HL-60/S4 (cell line): ENCODE data around the gene SEMA7A.
"Not testable (repeated sequence)": the region's sequence is repeated elsewhere in the genome, so short reads cannot be mapped to it uniquely, and the experiment has no call there.

ENCODE experiments used
- in situ Hi-C: fragments of 300-500 bp; cut with MboI; formaldehyde crosslinking; loops from 2 replicates; pipeline ENCODE4 v1.14.3; 2022; ENCODE audit warnings: low sequenced_read_pairs

SEMA7A gene

GRCh38 chr15:74378848-74379247, 54.9 kb downstream of the SEMA7A start:
- in situ Hi-C loops = loop anchor here (10.0 to 25.0 kb wide), 2 partner anchors 386 to 583 kb away; partner anchors contain the start of gene RPP25

DNA sequence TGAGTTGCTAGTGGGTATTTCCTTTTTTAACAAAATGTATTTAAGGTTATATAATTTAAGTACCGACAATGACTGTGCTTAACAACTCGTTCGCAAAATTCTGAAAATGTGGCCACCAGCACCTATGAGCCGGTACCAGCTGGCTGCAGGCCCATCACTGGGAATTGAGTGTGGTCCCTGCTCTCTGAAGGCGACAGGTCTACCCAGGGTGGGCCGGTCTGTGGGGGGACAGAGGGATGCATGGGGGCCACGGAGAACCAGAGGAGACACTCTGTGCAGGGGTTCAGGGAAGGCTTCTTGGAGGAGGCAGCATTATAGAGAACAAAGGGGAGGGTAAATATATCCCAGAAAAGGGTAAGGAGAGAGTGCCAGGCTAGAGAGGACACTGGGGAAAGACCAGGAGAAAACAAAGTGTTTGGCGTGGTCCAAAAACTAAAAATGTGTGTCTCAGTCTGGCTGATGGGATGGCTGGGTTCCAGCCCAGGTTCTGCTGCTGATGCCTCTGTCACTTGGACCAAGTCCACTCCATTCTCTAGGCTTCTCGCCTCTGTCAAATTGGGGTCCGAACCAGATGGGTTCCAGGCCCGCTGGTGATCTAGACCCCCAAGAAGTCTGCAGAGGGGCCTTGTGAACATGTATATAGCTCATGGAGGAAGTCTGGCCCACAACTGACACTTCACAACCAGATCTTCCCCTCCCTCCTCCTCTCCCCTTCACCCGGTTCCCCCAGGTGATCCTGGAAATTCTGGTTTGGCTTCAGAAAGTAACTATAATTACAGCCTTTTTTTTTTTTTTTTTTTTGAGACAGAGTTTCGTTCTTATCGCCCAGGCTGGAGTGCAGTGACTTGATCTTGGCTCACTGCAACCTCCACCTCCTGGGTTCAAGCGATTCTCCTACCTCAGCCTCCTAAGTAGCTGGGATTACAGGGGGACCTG, 55.7 kb downstream of the SEMA7A start:
- in situ Hi-C loops = loop anchor here (10.0 to 25.0 kb wide), 2 partner anchors 387 to 584 kb away; partner anchors contain the start of gene RPP25

DNA sequence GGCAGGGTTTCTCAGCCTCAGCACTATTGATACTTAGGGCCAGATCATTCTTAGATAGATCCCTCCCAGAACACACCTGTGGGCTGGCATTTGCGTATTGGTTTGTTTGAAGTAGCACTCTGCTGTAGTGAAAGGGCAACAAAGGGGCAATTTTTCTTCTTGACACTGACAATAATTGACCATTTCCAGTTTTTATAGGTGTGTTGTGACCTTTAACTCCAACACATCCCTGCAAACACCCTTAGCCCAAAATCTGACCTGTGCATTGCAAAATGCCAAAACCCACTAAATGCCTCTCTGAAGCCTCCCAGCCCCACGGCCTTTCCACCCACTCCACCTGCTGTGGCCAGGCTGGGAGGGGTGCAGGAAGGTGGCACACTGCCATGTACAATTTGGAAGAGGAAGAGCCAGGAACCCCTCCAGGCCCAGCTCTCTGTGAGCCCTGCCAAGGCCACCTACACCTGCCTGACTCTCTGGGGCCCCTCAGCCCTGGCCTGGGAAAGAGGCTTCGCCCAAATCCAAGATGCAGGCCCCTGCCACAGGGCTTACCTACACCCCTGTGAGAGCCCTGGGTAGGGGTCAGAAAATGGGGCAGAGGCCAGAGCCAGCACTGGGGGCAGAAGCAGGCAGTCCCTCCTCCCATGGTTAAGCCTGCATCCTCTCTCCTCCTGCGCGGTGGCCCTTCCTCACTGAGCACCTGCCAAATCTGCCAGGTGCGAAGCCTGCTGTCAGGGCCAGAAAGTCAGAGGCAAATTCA, 56.8 kb downstream of the SEMA7A start:
- in situ Hi-C loops = loop anchor here (10.0 to 25.0 kb wide), 2 partner anchors 388 to 585 kb away; partner anchors contain the start of gene RPP25

- in situ Hi-C loops = loop anchor here (10.0 to 25.0 kb wide), 2 partner anchors 389 to 586 kb away; partner anchors contain the start of gene RPP25
These were observed 57.5 kb downstream of the SEMA7A start for GRCh38 chr15:74376226-74376625.

- in situ Hi-C loops = loop anchor here (10.0 to 25.0 kb wide), 2 partner anchors 390 to 587 kb away; partner anchors contain the start of gene RPP25
These were observed 58.5 kb downstream of the SEMA7A start for GRCh38 chr15:74375303-74375693.

DNA sequence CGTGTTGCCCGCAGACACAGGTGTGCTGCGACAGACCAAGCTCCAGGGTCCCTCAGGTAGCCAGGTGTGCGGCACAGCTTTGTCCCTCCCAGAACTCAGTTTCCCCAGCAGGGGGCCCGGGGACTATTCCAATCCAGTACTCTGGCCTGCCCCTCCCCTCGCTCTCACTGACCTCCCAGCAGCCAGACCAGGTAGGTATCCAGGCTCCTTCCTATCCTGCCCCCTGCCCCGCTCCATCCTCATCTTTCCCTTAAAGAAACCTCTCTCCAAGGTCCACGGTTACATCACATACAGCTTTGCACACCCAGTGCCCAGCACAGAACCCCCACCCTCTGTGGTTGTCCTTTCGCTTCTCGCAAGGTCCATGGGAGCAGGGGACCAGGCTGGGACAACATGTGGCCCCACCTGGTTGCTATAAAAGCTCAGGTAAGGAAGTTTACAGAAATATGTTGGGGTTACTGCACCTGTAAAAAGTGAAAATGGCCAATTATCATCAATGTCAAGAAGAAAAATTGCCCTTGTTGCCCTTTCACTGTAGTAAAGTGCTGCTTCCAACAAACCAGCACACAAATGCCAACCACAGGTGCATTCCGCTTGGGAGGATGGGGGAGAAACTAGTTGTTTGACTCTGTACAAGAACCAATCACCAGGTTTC, 59.0 kb downstream of the SEMA7A start:
- in situ Hi-C loops = loop anchor here (10.0 to 25.0 kb wide), 2 partner anchors 390 to 588 kb away; partner anchors contain the start of gene RPP25

DNA sequence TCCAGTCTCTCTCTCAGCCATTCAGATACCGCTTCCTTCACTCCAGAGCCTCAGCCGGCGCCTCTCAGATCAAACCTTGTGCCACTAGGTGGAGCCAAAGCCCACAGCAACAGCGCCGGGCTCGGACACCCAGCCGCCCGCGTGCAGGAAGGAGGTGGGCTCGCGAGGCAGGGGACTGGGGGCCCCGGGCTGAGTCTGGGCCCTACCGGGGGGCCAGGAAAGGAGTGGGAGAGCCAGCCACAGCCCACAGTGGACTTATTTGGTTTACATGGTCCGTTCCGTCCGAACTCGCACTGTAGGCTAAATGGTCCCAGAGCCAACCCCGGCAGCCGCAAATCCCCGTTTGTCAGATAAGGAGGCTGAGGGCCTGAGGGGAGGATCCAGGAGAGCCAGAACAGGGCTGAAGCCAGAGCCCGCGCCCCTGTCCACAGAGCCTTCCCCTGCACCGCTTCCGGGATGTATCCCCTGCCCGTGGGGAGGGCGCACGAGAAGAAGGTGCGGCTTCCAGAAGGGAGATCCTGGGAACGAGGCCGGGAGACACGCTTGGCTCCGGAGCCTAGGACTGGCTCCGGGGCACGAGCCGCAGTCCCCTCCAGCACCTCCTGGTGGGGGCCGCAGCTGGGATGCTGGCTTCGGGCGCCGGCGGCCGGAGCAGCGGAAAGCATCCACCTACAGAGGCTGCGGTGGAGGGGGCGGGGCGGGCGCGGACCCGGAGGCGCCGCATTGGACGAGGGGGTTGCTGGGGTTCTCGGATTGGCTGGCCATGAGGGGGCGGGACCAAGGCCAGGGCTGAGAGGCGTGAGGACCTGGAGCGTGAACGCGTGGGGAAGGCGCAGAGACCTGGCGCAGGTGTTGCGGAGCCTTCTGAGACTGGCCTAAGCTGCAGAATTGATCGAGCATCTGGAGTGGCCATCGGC, 59.8 kb downstream of the SEMA7A start:
- in situ Hi-C loops = loop anchor here (10.0 kb wide), 1 partner anchor 391 kb away; no protein-coding TSS in a partner anchor

- in situ Hi-C loops = loop anchor here (10.0 kb wide), 1 partner anchor 392 kb away; no protein-coding TSS in a partner anchor
These were observed 60.6 kb downstream of the SEMA7A start for GRCh38 chr15:74373056-74373650.

- in situ Hi-C loops = loop anchor here (10.0 kb wide), 1 partner anchor 394 kb away; no protein-coding TSS in a partner anchor
These were observed 63.3 kb downstream of the SEMA7A start for GRCh38 chr15:74370471-74370870.

- in situ Hi-C loops = loop anchor here (10.0 kb wide), 1 partner anchor 395 kb away; no protein-coding TSS in a partner anchor
These were observed 64.0 kb downstream of the SEMA7A start for GRCh38 chr15:74369756-74370155.

GRCh38 chr15:74369084-74369745, 64.5 kb downstream of the SEMA7A start:
- in situ Hi-C loops = no loop called here

GRCh38 chr15:74368121-74368520, 65.6 kb downstream of the SEMA7A start:
- in situ Hi-C loops = no loop called here

- in situ Hi-C loops = no loop called here
These were observed 66.4 kb downstream of the SEMA7A start, which contains the start of gene CYP11A1 for GRCh38 chr15:74367296-74367854. CYP11A1 (minus strand) TSS chr15:74367646; CDS start chr15:74367585, 61 bp downstream.

- in situ Hi-C loops = no loop called here
These were observed 67.9 kb downstream of the SEMA7A start for GRCh38 chr15:74365598-74366445.

GRCh38 chr15:74364936-74365597, 68.7 kb downstream of the SEMA7A start:
- in situ Hi-C loops = no loop called here

- in situ Hi-C loops = no loop called here
These were observed 71.3 kb downstream of the SEMA7A start for GRCh38 chr15:74362482-74362881.

DNA sequence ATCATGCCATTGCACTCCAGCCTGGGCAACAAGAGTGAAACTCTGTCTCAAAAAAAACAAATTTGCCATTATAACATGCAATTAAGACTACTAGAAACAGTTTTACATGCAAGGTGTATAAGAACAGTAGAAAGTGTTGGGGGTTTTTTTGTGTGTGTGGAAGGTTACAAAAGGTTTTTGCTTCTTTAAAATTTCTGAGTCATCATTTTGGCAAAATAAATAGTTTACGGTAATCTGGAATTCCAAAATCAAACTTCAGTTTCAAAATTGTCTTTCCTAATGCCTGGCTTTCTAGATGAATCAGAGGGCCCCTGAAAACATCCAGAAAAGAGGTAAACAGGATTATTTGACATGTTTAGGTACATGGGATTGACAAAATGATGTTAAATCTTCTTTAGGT, 72.9 kb downstream of the SEMA7A start:
- in situ Hi-C loops = not testable (repeated sequence)
